COLO829 (cell line): ENCODE data around the gene RBM5.

Experiments used
- DNase-seq: peaks from one replicate; pipeline ENCODE4 v3.0.0; 2012; ENCODE audit warnings: low spot score

RBM5 gene

GRCh38 chr3:50162034-50162883 is 73.5 kb downstream of the RBM5 start:
- no peak for DNase-seq

- DNase-seq: no peak
Observed at GRCh38 chr3:50163572-50164455, 75.1 kb downstream of the RBM5 start.

GRCh38 chr3:50164481-50164880 is 75.8 kb downstream of the RBM5 start:
- DNase-seq: no peak

GRCh38 chr3:50164984-50165909 is 76.5 kb downstream of the RBM5 start:
- no peak for DNase-seq

DNA sequence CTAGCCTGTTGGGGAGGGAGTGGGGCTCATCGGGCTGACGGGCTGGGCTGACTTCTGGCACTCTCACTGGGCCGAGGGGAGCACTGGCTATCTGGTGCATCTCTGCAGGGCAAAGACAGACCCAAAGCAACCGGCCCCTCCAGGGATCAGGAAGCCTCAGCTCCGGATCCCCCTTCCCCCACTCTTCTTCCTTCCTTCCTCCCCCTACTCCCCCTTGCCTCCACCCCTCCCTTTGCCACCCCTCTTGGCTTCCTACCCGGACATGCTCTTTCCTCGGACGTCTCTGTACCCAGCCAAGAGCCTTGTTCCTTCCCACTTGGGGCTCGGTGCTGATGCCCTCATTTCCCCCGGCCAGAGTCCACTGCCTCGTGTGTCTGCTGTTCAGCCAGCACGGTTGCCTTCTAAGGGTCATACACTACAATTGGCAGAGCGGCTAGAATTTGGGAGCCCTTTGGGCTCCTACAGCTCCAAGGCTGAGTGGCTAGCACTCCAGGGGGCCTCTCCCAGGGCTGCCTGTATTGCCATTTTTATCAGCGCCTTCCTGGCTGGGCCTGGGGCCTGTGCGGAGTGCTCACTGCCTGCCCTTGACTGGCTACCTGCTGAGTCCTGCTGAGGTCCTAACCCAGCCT is 77.3 kb downstream of the RBM5 start:
- no peak for DNase-seq

- no peak for DNase-seq
Observed at GRCh38 chr3:50166620-50167019, 77.9 kb downstream of the RBM5 start.

GRCh38 chr3:50167069-50167840 is 78.5 kb downstream of the RBM5 start:
- no peak for DNase-seq

GRCh38 chr3:50167841-50168209 is 79.1 kb downstream of the RBM5 start:
- DNase-seq: no peak

DNA sequence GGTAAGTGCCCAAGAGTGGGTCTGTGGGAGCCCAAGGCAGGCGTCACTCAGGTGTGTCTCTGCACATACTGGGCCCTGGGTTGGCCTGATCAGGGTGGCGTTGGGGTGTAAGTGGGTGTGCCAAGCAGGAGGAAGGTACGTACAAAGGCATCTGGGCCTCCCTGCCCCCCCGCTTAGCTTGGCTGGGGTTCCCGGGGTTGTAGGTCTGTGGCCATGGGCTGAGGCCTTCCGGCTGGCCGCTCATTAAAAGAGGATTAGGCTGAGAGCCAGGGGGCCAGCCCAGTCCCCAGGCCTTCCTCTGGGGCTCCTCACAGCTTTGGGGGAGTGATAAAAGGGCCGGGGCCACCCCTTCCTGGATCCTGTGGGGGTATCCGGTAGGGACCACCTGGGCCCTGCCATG is 79.7 kb downstream of the RBM5 start:
- no peak for DNase-seq
